Measurements from ENCODE around the gene MSI2. TPM values are rescaled to one million over a fixed set of nuclear protein-coding genes. Genes with fewer than 3 reads are reported as not detected.

MSI2 gene
- polyA plus RNA-seq, 1 experiment = 9.2 TPM

DNA sequence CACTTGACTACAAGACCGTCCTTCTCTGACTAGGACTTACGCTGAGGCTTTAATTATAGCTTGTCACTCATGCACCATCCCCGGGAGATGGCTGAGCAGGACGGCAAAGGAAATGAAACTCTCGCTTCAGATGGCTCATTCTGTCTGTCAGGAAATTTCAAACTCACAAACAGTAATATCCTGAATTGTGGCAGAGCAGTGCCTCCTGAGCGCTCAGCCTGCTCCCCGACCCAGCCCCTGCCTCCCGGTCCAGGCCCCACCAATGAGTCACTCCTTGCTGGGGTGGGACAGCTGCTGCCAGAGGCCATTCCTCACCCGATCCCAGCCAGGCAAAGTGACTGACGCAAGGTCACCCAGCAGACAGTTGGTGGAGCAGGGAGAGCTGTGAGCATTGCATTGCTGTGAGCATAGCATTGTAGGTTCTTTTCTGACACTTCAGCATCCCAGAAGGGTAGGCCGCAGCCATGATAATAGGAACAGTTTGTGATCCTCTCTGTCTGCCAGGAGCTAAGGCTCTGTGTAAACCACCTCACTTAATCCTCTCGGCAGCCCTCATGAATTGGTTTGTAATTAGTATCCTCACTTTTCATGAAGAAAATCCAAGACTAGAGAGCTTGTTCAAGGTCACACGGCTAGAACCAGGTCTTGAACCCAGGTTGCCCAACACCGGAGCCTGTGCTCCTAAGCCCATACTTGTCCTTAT, 467.9 kb downstream of the MSI2 start:
- Histone ChIP-seq H3K4me3 (ENCODE audit: low read depth, low read length) (no peak overlapping the region), H3K27me3 (ENCODE audit: control insufficient read depth, insufficient read depth, low read length) (peaks cover 6% of the 10 kb centered on the region), H3K36me3 (ENCODE audit: control insufficient read depth, insufficient read depth, low read length) (no peaks in the 10 kb centered on the region)
- ChIA-PET CTCF (interaction anchor here (0.5 to 1.5 kb wide), 2 partner anchors 24 to 516 kb away, joined by 3 read pairs; no protein-coding TSS in a partner anchor), POLR2A (no interaction called here)
- DNase-seq (ENCODE audit: low read depth) = no peak
- TF ChIP-seq, protein P1, sequence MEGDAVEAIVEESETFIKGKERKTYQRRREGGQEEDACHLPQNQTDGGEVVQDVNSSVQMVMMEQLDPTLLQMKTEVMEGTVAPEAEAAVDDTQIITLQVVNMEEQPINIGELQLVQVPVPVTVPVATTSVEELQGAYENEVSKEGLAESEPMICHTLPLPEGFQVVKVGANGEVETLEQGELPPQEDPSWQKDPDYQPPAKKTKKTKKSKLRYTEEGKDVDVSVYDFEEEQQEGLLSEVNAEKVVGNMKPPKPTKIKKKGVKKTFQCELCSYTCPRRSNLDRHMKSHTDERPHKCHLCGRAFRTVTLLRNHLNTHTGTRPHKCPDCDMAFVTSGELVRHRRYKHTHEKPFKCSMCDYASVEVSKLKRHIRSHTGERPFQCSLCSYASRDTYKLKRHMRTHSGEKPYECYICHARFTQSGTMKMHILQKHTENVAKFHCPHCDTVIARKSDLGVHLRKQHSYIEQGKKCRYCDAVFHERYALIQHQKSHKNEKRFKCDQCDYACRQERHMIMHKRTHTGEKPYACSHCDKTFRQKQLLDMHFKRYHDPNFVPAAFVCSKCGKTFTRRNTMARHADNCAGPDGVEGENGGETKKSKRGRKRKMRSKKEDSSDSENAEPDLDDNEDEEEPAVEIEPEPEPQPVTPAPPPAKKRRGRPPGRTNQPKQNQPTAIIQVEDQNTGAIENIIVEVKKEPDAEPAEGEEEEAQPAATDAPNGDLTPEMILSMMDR (IDR thresholded peaks at IDR 0.05; ENCODE audit: insufficient read depth, low read depth, low read length) = no peak

DNA sequence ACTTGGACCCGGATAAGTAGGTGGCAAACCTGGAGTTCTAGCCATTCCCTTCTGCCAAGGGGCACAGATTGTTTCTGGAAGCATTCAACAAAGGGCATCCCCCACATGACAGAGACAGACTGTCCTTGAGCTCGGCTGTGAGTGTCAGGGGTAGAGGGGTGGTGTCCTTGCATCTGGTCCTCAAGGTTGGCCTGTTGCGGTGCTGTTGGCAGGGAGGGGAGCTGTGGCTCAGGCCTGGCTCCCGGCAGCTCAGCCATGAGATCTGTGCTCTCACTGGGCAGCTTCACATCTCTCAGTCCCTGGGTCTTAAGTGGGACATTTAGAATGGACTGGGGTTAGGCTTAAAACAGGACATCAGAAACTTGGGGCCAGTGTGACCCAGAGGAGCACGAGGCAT, 468.4 kb downstream of the MSI2 start:
- POLR2A ChIA-PET = no interaction called here
- CTCF ChIA-PET = interaction anchor here (0.5 to 1.5 kb wide), 2 partner anchors 23 to 516 kb away, joined by 3 read pairs; no protein-coding TSS in a partner anchor
- TF ChIP-seq, protein P1 (IDR thresholded peaks at IDR 0.05; ENCODE audit: insufficient read depth, low read depth, low read length) = no peak
- Histone ChIP-seq H3K4me3 (ENCODE audit: low read depth, low read length) (no peak overlapping the region), H3K36me3 (ENCODE audit: control insufficient read depth, insufficient read depth, low read length) (no peaks in the 10 kb centered on the region), H3K27me3 (ENCODE audit: control insufficient read depth, insufficient read depth, low read length) (peaks cover 6% of the 10 kb centered on the region)
- DNase-seq (ENCODE audit: low read depth) = no peak

GRCh38 chr17:57726213-57726790, 470.0 kb downstream of the MSI2 start:
- ChIA-PET POLR2A (no interaction called here), CTCF (interaction anchor here (1.6 to 1.8 kb wide), 2 partner anchors 128 to 483 kb away, joined by 3 to 6 read pairs; no protein-coding TSS in a partner anchor)
- H3K4me3 ChIP-seq (ENCODE audit: low read depth, low read length) = no peak overlapping the region
- no peak for DNase-seq (ENCODE audit: low read depth)
- peaks cover 3% of the 10 kb centered on the region for H3K27me3 ChIP-seq (ENCODE audit: control insufficient read depth, insufficient read depth, low read length)
- no peaks in the 10 kb centered on the region for H3K36me3 ChIP-seq (ENCODE audit: control insufficient read depth, insufficient read depth, low read length)
- TF ChIP-seq, protein P1 (IDR thresholded peaks at IDR 0.05; ENCODE audit: insufficient read depth, low read depth, low read length) = no peak

DNA sequence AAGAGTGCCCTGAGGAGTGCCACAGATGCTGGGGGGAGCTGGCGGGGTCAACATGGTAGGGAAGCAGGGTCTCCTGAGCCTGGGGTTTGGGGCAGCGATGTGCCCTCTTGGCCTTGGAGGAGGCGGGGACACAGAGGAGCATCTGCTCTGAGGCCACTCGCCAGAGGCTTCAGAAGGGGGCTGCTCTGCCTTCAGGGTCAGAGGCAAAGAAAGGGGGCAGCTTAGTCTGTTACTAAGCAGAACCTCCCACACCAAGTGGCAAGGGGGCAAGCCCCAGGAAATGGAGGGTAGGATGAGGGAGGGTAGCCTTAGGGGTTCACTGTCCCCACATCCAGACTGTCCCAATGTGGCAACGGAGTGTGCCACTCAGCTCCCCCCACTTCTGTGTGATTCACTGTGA, 470.5 kb downstream of the MSI2 start:
- no peak for DNase-seq (ENCODE audit: low read depth)
- Histone ChIP-seq H3K4me3 (ENCODE audit: low read depth, low read length) (no peak overlapping the region), H3K36me3 (ENCODE audit: control insufficient read depth, insufficient read depth, low read length) (no peaks in the 10 kb centered on the region), H3K27me3 (ENCODE audit: control insufficient read depth, insufficient read depth, low read length) (peaks cover 3% of the 10 kb centered on the region)
- TF ChIP-seq, protein P1 (IDR thresholded peaks at IDR 0.05; ENCODE audit: insufficient read depth, low read depth, low read length) = no peak
- ChIA-PET CTCF (interaction anchor here (1.6 to 2.3 kb wide), 3 partner anchors 21 to 484 kb away, joined by 3 to 7 read pairs (median 6); no protein-coding TSS in a partner anchor), POLR2A (no interaction called here)

DNA sequence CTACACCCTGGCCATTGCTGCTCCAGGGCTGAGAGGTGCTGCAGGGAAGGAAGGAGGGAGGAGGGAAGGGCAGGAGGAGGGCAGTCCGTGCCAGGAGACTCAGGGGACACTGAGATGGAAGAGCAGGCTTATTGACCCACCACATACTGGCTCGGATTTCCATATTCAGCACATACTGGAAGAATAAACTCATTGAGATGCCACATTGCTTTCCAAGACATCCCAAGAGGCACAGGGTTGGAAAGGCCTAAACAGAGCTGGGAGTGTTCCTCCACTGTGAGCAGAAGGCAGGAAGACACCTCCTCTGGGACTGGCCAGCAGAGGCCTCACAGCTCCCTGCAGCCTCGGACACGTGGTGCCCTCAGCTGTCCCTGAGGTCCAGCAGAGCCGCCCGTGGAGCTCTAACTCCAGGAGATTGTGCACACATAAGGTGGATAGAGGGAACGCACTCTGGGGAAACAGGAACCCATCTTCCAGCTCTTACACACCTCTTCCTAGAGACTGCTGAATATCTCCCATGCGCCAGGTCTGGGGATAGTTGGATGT, 471.4 kb downstream of the MSI2 start:
- Histone ChIP-seq H3K4me3 (ENCODE audit: low read depth, low read length) (no peak overlapping the region), H3K27me3 (ENCODE audit: control insufficient read depth, insufficient read depth, low read length) (peaks cover 3% of the 10 kb centered on the region), H3K36me3 (ENCODE audit: control insufficient read depth, insufficient read depth, low read length) (no peaks in the 10 kb centered on the region)
- DNase-seq (ENCODE audit: low read depth) = no peak
- ChIA-PET POLR2A (no interaction called here), CTCF (interaction anchor here (0.9 to 2.3 kb wide), 5 partner anchors 20 to 484 kb away, joined by 3 to 7 read pairs (median 3); no protein-coding TSS in a partner anchor)
- TF ChIP-seq, protein P1 (IDR thresholded peaks at IDR 0.05; ENCODE audit: insufficient read depth, low read depth, low read length) = no peak
